HepG2 (cell line): Measurements from ENCODE around the gene ADARB2. TPM values are rescaled to one million over a fixed set of nuclear protein-coding genes. Genes with fewer than 3 reads are reported as not detected.

ENCODE experiments used
- ATAC-seq: fragments of 200-7000 bp; cut with Tn5 transposase; 3 replicates; pipeline ENCODE4 v1.9.1; 2020; ENCODE audit warnings: mild to moderate bottlenecking, moderate library complexity
- BruUV-seq: library from RNA; stranded (reverse); fragments of 400-500 nt; replicated peaks from 2 replicates; lab custom pipeline; 2021; lab: Mats Ljungman, UMichigan
- CTCF ChIA-PET: fragments of 300-600 bp; formaldehyde crosslinking; extraction: SDS; loops from one replicate; lab custom pipeline; 2021; ENCODE audit warnings: low total read pairs, inconsistent platforms, low intra/inter-chr PET ratio; lab: Yijun Ruan, JAX
- POLR2A ChIA-PET: fragments of 350-600 bp; sonication (Branson Sonifier 250); formaldehyde crosslinking; loops from one replicate; lab custom pipeline; 2020; ENCODE audit warnings: antibody characterized with exemption, inconsistent platforms; lab: Yijun Ruan, JAX
- DNase-seq: peaks from one replicate; pipeline ENCODE4 v3.0.0-alpha.2; 2015; ENCODE audit warnings: low spot score
- FAIRE-seq: peaks from 3 replicates; lab custom pipeline; 2011; peaks lifted over from hg19 to GRCh38; lab: Jason Lieb, UNC
- H2AFZ ChIP-seq: one replicate; pipeline ENCODE4 v1.6.1; 2011; ENCODE audit warnings: low read length, inconsistent platforms
- H3K27ac ChIP-seq: fragments of 300-600 bp; 3 replicates; pipeline ENCODE4 v1.8.0; 2011; ENCODE audit warnings: mixed run types, mild to moderate bottlenecking, mixed read lengths, low read length, inconsistent platforms; ENCODE audit not compliant: insufficient read depth; ENCODE audit errors: extremely low read length
- H3K27me3 ChIP-seq, 2 experiments: fragments of 200-600 bp in 1 of 2; 2 replicates in 1 of 2; 3 replicates in 1 of 2; pipeline versions ENCODE4 v1.6.0 to v1.8.0; 2011; ENCODE audit warnings: low read length in 2 of 2, mild to moderate bottlenecking in 2 of 2, moderate library complexity in 2 of 2, inconsistent platforms in 1 of 2; ENCODE audit not compliant: insufficient read depth in 2 of 2, control insufficient read depth in 1 of 2
- H3K36me3 ChIP-seq, 2 experiments: fragments of 200-600 bp in 1 of 2; replicated peaks in 1 of 2; 2 replicates in 1 of 2; 3 replicates in 1 of 2; pipeline versions ENCODE4 v1.5.1 to v1.8.0; 2011; ENCODE audit warnings: low read length in 2 of 2, inconsistent platforms in 1 of 2; ENCODE audit not compliant: insufficient read depth in 2 of 2, control insufficient read depth in 1 of 2
- H3K4me1 ChIP-seq: 2 replicates; pipeline ENCODE4 v1.5.1; 2012; ENCODE audit warnings: low read length, inconsistent platforms; ENCODE audit not compliant: insufficient read depth
- H3K4me2 ChIP-seq: 2 replicates; pipeline ENCODE4 v1.6.0; 2011; ENCODE audit warnings: low read depth, low read length, inconsistent platforms
- H3K4me3 ChIP-seq, 3 experiments: fragments of 200-600 bp in 1 of 3; sonication (generic), shearing (Covaris generic) in 1 of 3; replicated peaks in 1 of 3; 2 replicates each; pipeline ENCODE4 v1.5.1; 2011 to 2016; ENCODE audit warnings: low read length in 3 of 3, inconsistent platforms in 2 of 3, low read depth in 2 of 3, mild to moderate bottlenecking in 2 of 3, control low read depth in 1 of 3, mixed read lengths in 1 of 3; ENCODE audit not compliant: insufficient read depth in 1 of 3
- H3K79me2 ChIP-seq: one replicate; pipeline ENCODE4 v1.6.1; 2011; ENCODE audit warnings: low read length, inconsistent platforms; ENCODE audit not compliant: insufficient read depth
- H3K9ac ChIP-seq: 2 replicates; pipeline ENCODE4 v1.6.0; 2011; ENCODE audit warnings: mild to moderate bottlenecking, low read depth, low read length, inconsistent platforms; ENCODE audit not compliant: insufficient read depth
- H3K9me3 ChIP-seq: 2 replicates; pipeline ENCODE4 v1.5.1; 2012; ENCODE audit warnings: mild to moderate bottlenecking, low read length
- H4K20me1 ChIP-seq: 2 replicates; pipeline ENCODE4 v1.6.0; 2011; ENCODE audit warnings: inconsistent platforms, mild to moderate bottlenecking, low read length, moderate library complexity; ENCODE audit not compliant: insufficient read depth
- DR1 ChIP-seq: sonication (generic); formaldehyde crosslinking; IDR thresholded peaks from 2 replicates; pipeline ENCODE4 v1.8.0; 2021; ENCODE audit warnings: mild to moderate bottlenecking, missing genetic modification reagents, inconsistent platforms
- HDAC1 ChIP-seq: sonication (generic); formaldehyde crosslinking; IDR thresholded peaks from 2 replicates; pipeline ENCODE4 v1.5.1; 2020; ENCODE audit warnings: mild to moderate bottlenecking, missing genetic modification reagents
- MED13 ChIP-seq: sonication (generic); formaldehyde crosslinking; IDR thresholded peaks from 2 replicates; pipeline ENCODE4 v1.5.0; 2020; ENCODE audit warnings: missing genetic modification reagents
- ZFP36 ChIP-seq: fragments of 150-350 bp; IDR thresholded peaks from 2 replicates; pipeline ENCODE4 v1.6.1; 2018; ENCODE audit warnings: borderline replicate concordance, low read length, low read depth; ENCODE audit not compliant: partially characterized antibody
- ZFP62 ChIP-seq: sonication (generic); formaldehyde crosslinking; IDR thresholded peaks from 2 replicates; pipeline ENCODE4 v1.4.0; 2020; ENCODE audit warnings: missing genetic modification reagents
- WGBS: methylation state at CpG from one replicate; pipeline ENCODE4 v1.1.6; 2017; ENCODE audit warnings: low lambda C conversion rate; 5-methylcytosine and 5-hydroxymethylcytosine counted together
- in situ Hi-C: cut with HindIII; loops from 2 replicates; pipeline ENCODE4 v1.10.0; 2017; ENCODE audit warnings: low pct_unique_long_range_greater_than_20kb; ENCODE audit not compliant: extremely low pct_ligation_motif_present
- intact Hi-C: fragments of 100-400 bp; cut with micrococcal nuclease; formaldehyde crosslinking; loops from one replicate; pipeline ENCODE4 v1.10.0; 2022; ENCODE audit not compliant: unreplicated experiment
- polyA plus RNA-seq, 8 experiments: library from polyadenylated mRNA; depleted of rRNA in 3 of 8; stranded (reverse) in 7 of 8; unstranded in 1 of 8; fragments of >200 nt; fragmentation: Illumina TruSeq in 4 of 8; extraction: Trizol in 4 of 8; gene quantifications; 2 replicates each; pipeline versions ENCODE4 v1.2.1 to v1.2.3, GENCODE V29; 2011 to 2016; ENCODE audit warnings: low read depth in 4 of 8, missing spikeins in 1 of 8, mixed read lengths in 1 of 8; ENCODE audit not compliant: insufficient read depth in 1 of 8
- total RNA-seq, 5 experiments: library from RNA; depleted of rRNA; stranded (reverse); fragments of >200 nt; fragmentation: Illumina TruSeq; extraction: Trizol; gene quantifications; 2 replicates each; pipeline ENCODE4 v1.2.3, GENCODE V29; 2016; ENCODE audit warnings: low read depth in 1 of 5
- TF ChIP-seq, protein P1 (sequence below): sonication (generic); formaldehyde crosslinking; IDR thresholded peaks from 2 replicates; pipeline ENCODE4 v1.8.0; 2023; ENCODE audit warnings: mild to moderate bottlenecking, missing genetic modification reagents

The ADARB2 gene
- total and polyA plus RNA-seq, 2 of the 13 experiments (the other 11 are each of a cell fraction or from before 2014, with no cell fraction given): not detected

DNA sequence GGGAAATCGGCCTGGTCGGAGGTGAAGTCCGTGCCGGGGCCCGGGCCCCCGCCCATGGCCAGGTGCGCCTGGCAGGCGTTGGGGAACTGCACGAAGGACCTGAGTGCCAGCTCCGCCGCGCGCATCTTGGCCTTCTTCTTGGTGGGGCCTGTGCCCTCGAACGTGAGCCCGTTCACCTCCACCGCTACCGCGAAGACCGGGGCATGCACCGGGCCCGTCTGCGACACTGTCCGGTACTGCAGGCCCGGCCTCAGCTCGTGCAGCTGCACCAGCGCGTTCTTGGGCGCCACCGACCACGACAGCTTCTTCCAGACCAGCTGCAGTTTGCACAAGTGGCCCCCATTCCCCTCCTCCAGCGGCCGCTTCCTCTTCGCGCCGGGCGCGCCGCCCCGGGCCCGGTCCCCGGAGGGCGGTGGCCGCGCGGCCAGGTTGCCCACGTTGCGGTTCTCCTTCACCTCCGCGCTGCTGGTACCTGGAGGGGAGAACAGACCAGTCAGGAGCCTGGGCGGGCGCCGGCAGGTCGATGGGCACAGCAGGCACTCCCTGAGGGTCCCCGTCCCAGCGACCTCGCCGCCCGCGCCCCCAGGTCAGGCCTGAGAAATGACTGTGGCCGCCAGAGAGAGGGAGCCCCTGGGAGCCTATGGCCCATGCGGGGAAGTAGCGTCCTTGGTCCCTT, 373.7 kb downstream of the ADARB2 start:
- intact Hi-C loops: no loop called here
- no peak overlapping the region for H3K4me2 ChIP-seq
- no peaks in the 10 kb centered on the region for H3K36me3 ChIP-seq
- WGBS: 84% methylated on average over 39 of the region's 63 CpGs
- in situ Hi-C loops: no loop called here
- H3K27me3 ChIP-seq: peaks cover 0 to 16% of the 10 kb centered on the region in 2 experiments; a peak in 2 of 5 replicates
- BruUV-seq: no TSS peak
- ATAC-seq: no peak
- H2AFZ ChIP-seq: no peak overlapping the region
- H3K4me1 ChIP-seq: no peaks in the 10 kb centered on the region
- no peak for FAIRE-seq
- H3K4me3 ChIP-seq: no peak overlapping the region
- H4K20me1 ChIP-seq: no peaks in the 10 kb centered on the region
- no peaks in the 10 kb centered on the region for H3K9me3 ChIP-seq
- CTCF ChIA-PET: no interaction called here
- no peaks in the 10 kb centered on the region for H3K79me2 ChIP-seq
- DNase-seq: no peak
- no peak overlapping the region for H3K27ac ChIP-seq
- no peak overlapping the region for H3K9ac ChIP-seq
- no peak for TF ChIP-seq ZFP36
- no peak for TF ChIP-seq MED13 (CRISPR knock-in tag)
- no peak for TF ChIP-seq ZFP62
- TF ChIP-seq HDAC1 (CRISPR knock-in tag): no peak
- TF ChIP-seq DR1: no peak
- TF ChIP-seq, protein P1, sequence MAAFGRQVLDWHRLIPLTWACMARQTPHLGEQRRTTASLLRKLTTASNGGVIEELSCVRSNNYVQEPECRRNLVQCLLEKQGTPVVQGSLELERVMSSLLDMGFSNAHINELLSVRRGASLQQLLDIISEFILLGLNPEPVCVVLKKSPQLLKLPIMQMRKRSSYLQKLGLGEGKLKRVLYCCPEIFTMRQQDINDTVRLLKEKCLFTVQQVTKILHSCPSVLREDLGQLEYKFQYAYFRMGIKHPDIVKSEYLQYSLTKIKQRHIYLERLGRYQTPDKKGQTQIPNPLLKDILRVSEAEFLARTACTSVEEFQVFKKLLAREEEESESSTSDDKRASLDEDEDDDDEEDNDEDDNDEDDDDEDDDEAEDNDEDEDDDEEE: no peak
- TF ChIP-seq, all 625 proteins: peak for 0
- POLR2A ChIA-PET: no interaction called here
